DMS 273 treated with DMSO at 0.1 percent for 48 hours (cell line): ENCODE data around the gene NLRC5.

Source experiments
- DNase-seq: peaks from one replicate; lab custom pipeline; 2025; lab: John Stamatoyannopoulos, UW

NLRC5 gene

GRCh38 chr16:57131351-57131970 is 142.1 kb downstream of the NLRC5 start:
- no peak for DNase-seq

GRCh38 chr16:57132470-57132869 is 143.1 kb downstream of the NLRC5 start:
- DNase-seq: no peak

GRCh38 chr16:57133031-57133430 is 143.7 kb downstream of the NLRC5 start:
- no peak for DNase-seq
